HEK293 (cell line): Measurements from ENCODE around the gene RSPRY1.

ENCODE experiments used
- CTCF ChIA-PET: fragments of 350-600 bp; formaldehyde crosslinking; extraction: SDS; loops from one replicate; lab custom pipeline; 2021; ENCODE audit warnings: antibody characterized with exemption; lab: Yijun Ruan, JAX
- POLR2A ChIA-PET: fragments of 300-600 bp; formaldehyde crosslinking; extraction: SDS; loops from one replicate; lab custom pipeline; 2020; ENCODE audit warnings: antibody characterized with exemption, inconsistent platforms; lab: Yijun Ruan, JAX
- H3K27ac ChIP-seq: fragments of 200-500 bp; sonication (Bioruptor generic); 2 replicates; pipeline ENCODE4 v1.5.1; 2014; ENCODE audit warnings: low read depth, low read length, control low read depth, inconsistent platforms; ENCODE audit errors: extremely low read depth
- H3K36me3 ChIP-seq, 2 experiments: fragments of 200-500 bp in 1 of 2; sonication (Bioruptor generic) in 1 of 2; 1 replicate in 1 of 2; 2 replicates in 1 of 2; pipeline ENCODE4 v1.5.1; 2014 to 2017; ENCODE audit warnings: inconsistent platforms in 2 of 2, low read length in 2 of 2; ENCODE audit not compliant: control insufficient read depth in 2 of 2, insufficient read depth in 1 of 2
- H3K4me1 ChIP-seq: fragments of 200-500 bp; sonication (Bioruptor generic); 2 replicates; pipeline ENCODE4 v1.5.1; 2014; ENCODE audit warnings: mild to moderate bottlenecking, low read length, inconsistent platforms; ENCODE audit not compliant: control insufficient read depth, insufficient read depth
- H3K4me3 ChIP-seq: 2 replicates; pipeline ENCODE4 v1.5.1; 2011; ENCODE audit warnings: low read depth, mild to moderate bottlenecking, control low read depth, low read length, moderate library complexity
- H3K9me3 ChIP-seq: fragments of 200-500 bp; sonication (Bioruptor generic); 2 replicates; pipeline ENCODE4 v1.5.1; 2014; ENCODE audit warnings: low read depth, low read length, inconsistent platforms; ENCODE audit not compliant: control insufficient read depth, insufficient read depth
- EGR2 ChIP-seq: fragments of 450-650 bp; formaldehyde crosslinking; IDR thresholded peaks from 2 replicates; pipeline ENCODE4 v1.5.1; 2016; ENCODE audit warnings: low read depth, missing biosample characterization, missing genetic modification characterization
- HOXC10 ChIP-seq: sonication (generic); formaldehyde crosslinking; IDR thresholded peaks from 2 replicates; pipeline ENCODE4 v1.8.1; 2023; ENCODE audit warnings: mild to moderate bottlenecking, missing genetic modification reagents
- KLF1 ChIP-seq: fragments of 450-650 bp; formaldehyde crosslinking; IDR thresholded peaks from 2 replicates; pipeline ENCODE4 v1.5.1; 2016; ENCODE audit warnings: missing biosample characterization, missing genetic modification characterization
- MZF1 ChIP-seq: fragments of 450-650 bp; formaldehyde crosslinking; IDR thresholded peaks from 2 replicates; pipeline ENCODE4 v1.5.1; 2017; ENCODE audit warnings: missing biosample characterization, missing genetic modification characterization, borderline replicate concordance
- REPIN1 ChIP-seq: fragments of 450-650 bp; formaldehyde crosslinking; IDR thresholded peaks from 2 replicates; pipeline ENCODE4 v1.5.1; 2017; ENCODE audit warnings: missing biosample characterization, missing genetic modification characterization, low read depth
- SCRT2 ChIP-seq: fragments of 450-650 bp; formaldehyde crosslinking; IDR thresholded peaks from 2 replicates; pipeline ENCODE4 v1.5.1; 2016; ENCODE audit warnings: missing biosample characterization, missing genetic modification characterization
- ZNF121 ChIP-seq: fragments of 450-650 bp; formaldehyde crosslinking; IDR thresholded peaks from 2 replicates; pipeline ENCODE4 v1.5.1; 2016; ENCODE audit warnings: missing biosample characterization, missing genetic modification characterization
- ZNF140 ChIP-seq: fragments of 450-650 bp; formaldehyde crosslinking; IDR thresholded peaks from 2 replicates; pipeline ENCODE4 v1.5.1; 2016; ENCODE audit warnings: missing biosample characterization, missing genetic modification characterization
- ZNF146 ChIP-seq: fragments of 450-650 bp; formaldehyde crosslinking; IDR thresholded peaks from 2 replicates; pipeline ENCODE4 v1.5.1; 2016; ENCODE audit warnings: missing biosample characterization, missing genetic modification characterization
- ZNF184 ChIP-seq: fragments of 450-650 bp; IDR thresholded peaks from 2 replicates; pipeline ENCODE4 v1.5.1; 2018; ENCODE audit warnings: missing biosample characterization, mild to moderate bottlenecking, missing genetic modification characterization
- ZNF211 ChIP-seq: fragments of 450-650 bp; formaldehyde crosslinking; IDR thresholded peaks from 2 replicates; pipeline ENCODE4 v1.5.1; 2016; ENCODE audit warnings: low read depth, missing biosample characterization, missing genetic modification characterization
- ZNF24 ChIP-seq: fragments of 450-650 bp; formaldehyde crosslinking; IDR thresholded peaks from 2 replicates; pipeline ENCODE4 v1.5.1; 2016; ENCODE audit warnings: missing biosample characterization, missing genetic modification characterization
- ZNF335 ChIP-seq: fragments of 450-650 bp; formaldehyde crosslinking; conservative IDR thresholded peaks from 2 replicates; pipeline ENCODE4 v1.5.1; 2016; ENCODE audit warnings: missing biosample characterization, missing genetic modification characterization
- ZNF555 ChIP-seq: fragments of 450-650 bp; formaldehyde crosslinking; conservative IDR thresholded peaks from 2 replicates; pipeline ENCODE4 v1.5.1; 2017; ENCODE audit warnings: missing biosample characterization, mild to moderate bottlenecking, missing genetic modification characterization, inconsistent platforms
- ZNF600 ChIP-seq: fragments of 450-650 bp; formaldehyde crosslinking; IDR thresholded peaks from 2 replicates; pipeline ENCODE4 v1.5.1; 2016; ENCODE audit warnings: missing biosample characterization, missing genetic modification characterization
- ZNF677 ChIP-seq: fragments of 450-650 bp; IDR thresholded peaks from 2 replicates; pipeline ENCODE4 v1.5.0; 2018; ENCODE audit warnings: missing biosample characterization, mild to moderate bottlenecking, missing genetic modification characterization, moderate library complexity
- TF ChIP-seq, protein P1 (sequence below): fragments of 450-650 bp; formaldehyde crosslinking; IDR thresholded peaks from 2 replicates; pipeline ENCODE4 v1.5.1; 2016; ENCODE audit warnings: missing biosample characterization, missing genetic modification characterization
- TF ChIP-seq, protein P2 (sequence below): fragments of 450-650 bp; formaldehyde crosslinking; IDR thresholded peaks from 2 replicates; pipeline ENCODE4 v1.5.1; 2016; ENCODE audit warnings: missing biosample characterization, missing genetic modification characterization
- TF ChIP-seq, protein P3 (sequence below): fragments of 450-650 bp; IDR thresholded peaks from 2 replicates; pipeline ENCODE4 v1.5.1; 2018; ENCODE audit warnings: missing biosample characterization, mild to moderate bottlenecking, missing genetic modification characterization

RSPRY1 gene

DNA sequence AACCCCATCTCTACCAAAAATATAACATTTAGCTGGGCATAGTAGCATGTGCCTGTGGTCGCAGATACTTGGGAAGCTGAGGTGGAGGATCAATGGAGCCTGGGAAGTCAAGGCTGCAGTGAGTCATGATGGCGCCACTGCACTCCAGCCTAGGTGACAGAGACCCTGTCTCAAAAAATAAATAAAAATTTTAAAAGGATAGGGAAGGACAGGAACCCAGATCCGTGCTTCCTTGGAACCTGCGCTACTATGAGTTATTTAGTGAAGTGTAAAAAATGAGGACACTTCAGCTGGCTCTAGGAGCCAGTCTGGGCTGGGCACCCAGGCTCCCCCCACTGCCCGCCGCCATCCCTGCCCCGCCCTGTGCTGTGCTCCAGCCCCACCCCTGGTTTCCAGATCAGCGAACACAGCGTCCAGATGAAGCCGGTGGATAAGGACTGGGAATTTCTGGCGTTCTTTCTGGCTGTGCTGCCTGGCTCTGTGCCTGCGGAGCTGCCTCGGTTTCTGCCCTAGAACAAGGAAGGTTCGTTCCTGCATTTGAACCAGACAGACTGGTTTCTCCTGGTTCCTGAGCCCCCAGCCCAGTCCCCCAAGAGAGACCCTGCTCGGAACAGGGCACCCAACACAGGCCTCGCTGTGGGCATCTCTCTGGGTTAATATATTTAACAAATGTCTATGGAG, 79.9 kb downstream of the RSPRY1 start:
- TF ChIP-seq ZNF146 (tag by site-specific recombination) = no peak
- TF ChIP-seq ZNF121 = no peak
- TF ChIP-seq EGR2 = no peak
- TF ChIP-seq ZNF211 = no peak
- no peak for TF ChIP-seq ZNF24 (tag by site-specific recombination)
- TF ChIP-seq, protein P1, sequence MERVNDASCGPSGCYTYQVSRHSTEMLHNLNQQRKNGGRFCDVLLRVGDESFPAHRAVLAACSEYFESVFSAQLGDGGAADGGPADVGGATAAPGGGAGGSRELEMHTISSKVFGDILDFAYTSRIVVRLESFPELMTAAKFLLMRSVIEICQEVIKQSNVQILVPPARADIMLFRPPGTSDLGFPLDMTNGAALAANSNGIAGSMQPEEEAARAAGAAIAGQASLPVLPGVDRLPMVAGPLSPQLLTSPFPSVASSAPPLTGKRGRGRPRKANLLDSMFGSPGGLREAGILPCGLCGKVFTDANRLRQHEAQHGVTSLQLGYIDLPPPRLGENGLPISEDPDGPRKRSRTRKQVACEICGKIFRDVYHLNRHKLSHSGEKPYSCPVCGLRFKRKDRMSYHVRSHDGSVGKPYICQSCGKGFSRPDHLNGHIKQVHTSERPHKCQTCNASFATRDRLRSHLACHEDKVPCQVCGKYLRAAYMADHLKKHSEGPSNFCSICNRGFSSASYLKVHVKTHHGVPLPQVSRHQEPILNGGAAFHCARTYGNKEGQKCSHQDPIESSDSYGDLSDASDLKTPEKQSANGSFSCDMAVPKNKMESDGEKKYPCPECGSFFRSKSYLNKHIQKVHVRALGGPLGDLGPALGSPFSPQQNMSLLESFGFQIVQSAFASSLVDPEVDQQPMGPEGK (tag by site-specific recombination) = peak; percentile 29; the same call in 1 of the 2 replicates
- TF ChIP-seq ZNF600 (tag by site-specific recombination) = 0 out of 2 replicates have a peak, but pooled peaks have one; percentile 33
- peak; percentile 99 for TF ChIP-seq ZNF335 (tag by site-specific recombination)
- TF ChIP-seq KLF1 (tag by site-specific recombination) = peak; percentile 55; the same call in 1 of the 2 replicates
- no peak for TF ChIP-seq MZF1
- no peak for TF ChIP-seq HOXC10 (CRISPR knock-in tag)
- TF ChIP-seq ZNF140 (tag by site-specific recombination) = no peak
- no peak for TF ChIP-seq ZNF555
- no peak for TF ChIP-seq ZNF184 (tag by site-specific recombination)
- TF ChIP-seq, protein P2, sequence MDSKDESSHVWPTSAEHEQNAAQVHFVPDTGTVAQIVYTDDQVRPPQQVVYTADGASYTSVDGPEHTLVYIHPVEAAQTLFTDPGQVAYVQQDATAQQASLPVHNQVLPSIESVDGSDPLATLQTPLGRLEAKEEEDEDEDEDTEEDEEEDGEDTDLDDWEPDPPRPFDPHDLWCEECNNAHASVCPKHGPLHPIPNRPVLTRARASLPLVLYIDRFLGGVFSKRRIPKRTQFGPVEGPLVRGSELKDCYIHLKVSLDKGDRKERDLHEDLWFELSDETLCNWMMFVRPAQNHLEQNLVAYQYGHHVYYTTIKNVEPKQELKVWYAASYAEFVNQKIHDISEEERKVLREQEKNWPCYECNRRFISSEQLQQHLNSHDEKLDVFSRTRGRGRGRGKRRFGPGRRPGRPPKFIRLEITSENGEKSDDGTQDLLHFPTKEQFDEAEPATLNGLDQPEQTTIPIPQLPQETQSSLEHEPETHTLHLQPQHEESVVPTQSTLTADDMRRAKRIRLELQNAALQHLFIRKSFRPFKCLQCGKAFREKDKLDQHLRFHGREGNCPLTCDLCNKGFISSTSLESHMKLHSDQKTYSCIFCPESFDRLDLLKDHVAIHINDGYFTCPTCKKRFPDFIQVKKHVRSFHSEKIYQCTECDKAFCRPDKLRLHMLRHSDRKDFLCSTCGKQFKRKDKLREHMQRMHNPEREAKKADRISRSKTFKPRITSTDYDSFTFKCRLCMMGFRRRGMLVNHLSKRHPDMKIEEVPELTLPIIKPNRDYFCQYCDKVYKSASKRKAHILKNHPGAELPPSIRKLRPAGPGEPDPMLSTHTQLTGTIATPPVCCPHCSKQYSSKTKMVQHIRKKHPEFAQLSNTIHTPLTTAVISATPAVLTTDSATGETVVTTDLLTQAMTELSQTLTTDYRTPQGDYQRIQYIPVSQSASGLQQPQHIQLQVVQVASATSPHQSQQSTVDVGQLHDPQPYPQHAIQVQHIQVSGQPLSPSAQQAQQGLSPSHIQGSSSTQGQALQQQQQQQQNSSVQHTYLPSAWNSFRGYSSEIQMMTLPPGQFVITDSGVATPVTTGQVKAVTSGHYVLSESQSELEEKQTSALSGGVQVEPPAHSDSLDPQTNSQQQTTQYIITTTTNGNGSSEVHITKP (tag by site-specific recombination) = peak; percentile 84
- TF ChIP-seq, protein P3, sequence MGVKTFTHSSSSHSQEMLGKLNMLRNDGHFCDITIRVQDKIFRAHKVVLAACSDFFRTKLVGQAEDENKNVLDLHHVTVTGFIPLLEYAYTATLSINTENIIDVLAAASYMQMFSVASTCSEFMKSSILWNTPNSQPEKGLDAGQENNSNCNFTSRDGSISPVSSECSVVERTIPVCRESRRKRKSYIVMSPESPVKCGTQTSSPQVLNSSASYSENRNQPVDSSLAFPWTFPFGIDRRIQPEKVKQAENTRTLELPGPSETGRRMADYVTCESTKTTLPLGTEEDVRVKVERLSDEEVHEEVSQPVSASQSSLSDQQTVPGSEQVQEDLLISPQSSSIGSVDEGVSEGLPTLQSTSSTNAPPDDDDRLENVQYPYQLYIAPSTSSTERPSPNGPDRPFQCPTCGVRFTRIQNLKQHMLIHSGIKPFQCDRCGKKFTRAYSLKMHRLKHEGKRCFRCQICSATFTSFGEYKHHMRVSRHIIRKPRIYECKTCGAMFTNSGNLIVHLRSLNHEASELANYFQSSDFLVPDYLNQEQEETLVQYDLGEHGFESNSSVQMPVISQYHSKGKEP (tag by site-specific recombination) = no peak
- no peak for TF ChIP-seq REPIN1
- ChIA-PET CTCF (interaction anchor here (0.6 kb wide), 1 partner anchor 22 kb away, joined by 3 read pairs; no protein-coding TSS in a partner anchor), POLR2A (interaction anchor here (0.7 to 1.4 kb wide), 4 partner anchors 15 to 80 kb away, joined by 3 to 9 read pairs (median 6); partner anchors contain the start of genes ARL2BP, PSME3IP1 and RSPRY1)
- Histone ChIP-seq H3K27ac (no peak overlapping the region), H3K4me3 (peak overlapping the region; percentile 8; the same call in 1 of the 2 replicates), H3K36me3 (no peaks in the 10 kb centered on the region), H3K9me3 (no peaks in the 10 kb centered on the region), H3K4me1 (peaks cover 4% of the 10 kb centered on the region)

DNA sequence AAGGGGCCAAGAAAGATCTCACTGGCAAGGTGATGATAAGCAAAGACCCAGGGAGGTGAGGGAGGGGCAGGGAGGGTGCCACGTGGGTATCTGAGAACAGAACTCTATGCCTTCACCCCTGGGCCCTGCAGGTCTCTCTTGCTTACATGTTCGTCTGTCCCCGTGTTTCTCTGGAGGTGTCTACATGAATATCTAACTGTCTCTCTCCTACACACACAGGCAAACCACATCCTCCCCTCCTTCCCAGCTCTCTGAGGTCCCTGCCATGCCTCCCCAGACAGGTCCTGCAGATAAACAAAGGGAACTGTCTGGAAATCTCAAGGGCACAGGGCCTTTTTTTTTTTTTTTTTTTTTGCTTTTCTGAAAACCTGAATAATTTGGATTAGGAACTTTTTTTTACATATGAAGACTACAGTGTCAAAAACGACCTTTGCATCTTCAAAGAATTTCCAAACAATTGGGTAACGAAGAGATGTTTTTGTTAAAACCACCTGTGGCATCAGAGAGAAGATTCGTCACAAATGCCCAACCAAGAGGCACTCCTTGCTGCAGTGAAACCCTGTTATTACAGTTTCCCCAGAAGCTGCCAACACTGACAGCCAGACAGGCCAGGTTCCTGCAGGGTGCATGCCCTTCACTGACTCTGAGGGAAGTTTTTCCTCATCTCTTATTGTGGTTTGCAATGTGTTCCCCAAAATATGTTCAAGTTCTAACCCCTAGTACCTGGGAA, 80.6 kb downstream of the RSPRY1 start:
- Histone ChIP-seq H3K4me1 (peaks cover 4% of the 10 kb centered on the region), H3K27ac (no peak overlapping the region)
- POLR2A ChIA-PET = interaction anchor here (0.7 to 1.4 kb wide), 3 partner anchors 22 to 81 kb away, joined by 5 to 9 read pairs (median 6); partner anchors contain the start of genes ARL2BP, PSME3IP1 and RSPRY1
- no peak for TF ChIP-seq ZNF677 (tag by site-specific recombination)
- peak; percentile 89 for TF ChIP-seq ZNF335 (tag by site-specific recombination)
- peak; percentile 78 for TF ChIP-seq SCRT2
- TF ChIP-seq, all 188 proteins: peak for 2
- no peaks in the 10 kb centered on the region for H3K36me3 ChIP-seq
- CTCF ChIA-PET = no interaction called here
- H3K9me3 ChIP-seq = no peaks in the 10 kb centered on the region
- H3K4me3 ChIP-seq = no peak overlapping the region; the same call in 1 of the 2 replicates
